Gastrocnemius medialis (tissue), 4 donors: ENCODE measurements around the gene GSTT2. TPM values are rescaled to one million over a fixed set of nuclear protein-coding genes. Genes with fewer than 3 reads are reported as not detected.

Experiments used
- ATAC-seq, 2 donors: fragments of 150-250 bp; one replicate each; pipeline ENCODE4 v1.9.1; 2016
- DNase-seq, 2 donors: peaks; one replicate each; pipeline ENCODE4 v3.0.0-alpha.2; 2019
- H3K27ac ChIP-seq, 4 donors: fragments of 200-600 bp; sonication (generic); 1 replicate in 1 of 4; 2 replicates in 3 of 4; pipeline ENCODE4 v1.5.1; 2016 to 2018; ENCODE audit warnings: mild to moderate bottlenecking in 2 of 4, moderate library complexity in 1 of 4
- H3K27me3 ChIP-seq, 3 donors: fragments of 200-600 bp; sonication (generic) in 2 of 3; 1 replicate in 1 of 3; 2 replicates in 2 of 3; pipeline versions ENCODE4 v1.5.1 to v1.6.0; 2016 to 2019; ENCODE audit warnings: mild to moderate bottlenecking in 1 of 3, moderate library complexity in 1 of 3
- H3K36me3 ChIP-seq, 2 donors: fragments of 200-600 bp; sonication (generic) in 1 of 2; one replicate each; pipeline ENCODE4 v1.5.1; 2017 to 2018
- H3K4me1 ChIP-seq, 2 donors: fragments of 200-600 bp; sonication (generic) in 1 of 2; one replicate each; pipeline ENCODE4 v1.5.1; 2016 to 2017; ENCODE audit warnings: mild to moderate bottlenecking in 2 of 2
- H3K4me3 ChIP-seq, 4 donors: fragments of 200-600 bp; sonication (generic) in 3 of 4; 1 replicate in 1 of 4; 2 replicates in 3 of 4; pipeline ENCODE4 v1.5.1; 2016 to 2019; ENCODE audit warnings: mild to moderate bottlenecking in 2 of 4
- H3K9me3 ChIP-seq, 3 donors: fragments of 200-600 bp; sonication (generic) in 2 of 3; 1 replicate in 1 of 3; 2 replicates in 2 of 3; pipeline ENCODE4 v1.5.1; 2016 to 2019
- POLR2A ChIP-seq, 2 donors: fragments of 450-650 bp; IDR thresholded peaks; one replicate each; pipeline ENCODE4 v1.6.1; 2017; ENCODE audit warnings: antibody characterized with exemption in 2 of 2, mild to moderate bottlenecking in 2 of 2, moderate library complexity in 2 of 2
- in situ Hi-C, 4 donors: fragments of 200-750 bp; cut with MboI; loops; one replicate each; pipeline versions ENCODE4 v1.15.0 to v1.8.0; 2017; ENCODE audit warnings: low sequenced_read_pairs in 4 of 4
- intact Hi-C: fragments of 100-400 bp; cut with DNase I; formaldehyde crosslinking; loops from one replicate; pipeline ENCODE4 v1.15.1; 2023; ENCODE audit warnings: low total_unique reads
- total RNA-seq, 4 donors: library from RNA; depleted of rRNA; stranded (reverse); fragments of >200 nt; gene quantifications; one replicate each; pipeline versions ENCODE4 v1.1.0 to v1.2.3, GENCODE V29; 2016
- TF ChIP-seq, protein P1 (sequence below), 5 experiments: fragments of 450-650 bp in 3 of 5; fragments of 200-600 bp in 2 of 5; sonication (generic) in 2 of 5; IDR thresholded peaks in 4 of 5; conservative IDR thresholded peaks in 1 of 5; 1 replicate in 4 of 5; 2 replicates in 1 of 5; pipeline ENCODE4 v1.5.1; 2016 to 2019; ENCODE audit warnings: antibody characterized with exemption in 5 of 5, mild to moderate bottlenecking in 3 of 5, moderate library complexity in 3 of 5

The GSTT2 gene
- total RNA-seq, 4 donors from 2014 or later, result 1.6 TPM; not detected in 3

DNA sequence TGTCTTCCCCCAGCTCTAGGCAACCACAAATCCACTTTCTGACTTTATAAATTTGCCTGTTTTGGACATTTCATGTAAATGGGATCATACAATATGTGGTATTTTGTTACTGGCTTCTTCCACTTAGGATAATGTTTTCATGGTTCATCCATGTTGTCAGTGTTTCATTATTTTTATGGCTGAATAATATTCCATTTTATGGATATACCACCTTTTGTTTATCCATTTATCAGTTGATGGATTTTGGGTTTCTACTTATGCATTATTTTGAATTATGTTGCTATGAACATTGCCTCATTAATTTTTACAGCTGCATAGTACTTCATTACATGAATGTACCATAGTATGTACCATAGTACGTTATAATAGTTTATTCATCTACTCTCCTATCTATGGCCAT lies 36.2 kb downstream of the GSTT2 start:
- H3K27me3 ChIP-seq, result no peaks in the 10 kb centered on the region
- no peak overlapping the region for H3K27ac ChIP-seq
- TF ChIP-seq, protein P1, sequence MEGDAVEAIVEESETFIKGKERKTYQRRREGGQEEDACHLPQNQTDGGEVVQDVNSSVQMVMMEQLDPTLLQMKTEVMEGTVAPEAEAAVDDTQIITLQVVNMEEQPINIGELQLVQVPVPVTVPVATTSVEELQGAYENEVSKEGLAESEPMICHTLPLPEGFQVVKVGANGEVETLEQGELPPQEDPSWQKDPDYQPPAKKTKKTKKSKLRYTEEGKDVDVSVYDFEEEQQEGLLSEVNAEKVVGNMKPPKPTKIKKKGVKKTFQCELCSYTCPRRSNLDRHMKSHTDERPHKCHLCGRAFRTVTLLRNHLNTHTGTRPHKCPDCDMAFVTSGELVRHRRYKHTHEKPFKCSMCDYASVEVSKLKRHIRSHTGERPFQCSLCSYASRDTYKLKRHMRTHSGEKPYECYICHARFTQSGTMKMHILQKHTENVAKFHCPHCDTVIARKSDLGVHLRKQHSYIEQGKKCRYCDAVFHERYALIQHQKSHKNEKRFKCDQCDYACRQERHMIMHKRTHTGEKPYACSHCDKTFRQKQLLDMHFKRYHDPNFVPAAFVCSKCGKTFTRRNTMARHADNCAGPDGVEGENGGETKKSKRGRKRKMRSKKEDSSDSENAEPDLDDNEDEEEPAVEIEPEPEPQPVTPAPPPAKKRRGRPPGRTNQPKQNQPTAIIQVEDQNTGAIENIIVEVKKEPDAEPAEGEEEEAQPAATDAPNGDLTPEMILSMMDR (IDR thresholded peaks at IDR 0.05 in 4 of 5, conservative IDR thresholded peaks at IDR 0.05 in 1 of 5), result no peak
- TF ChIP-seq POLR2A (IDR thresholded peaks at IDR 0.05), result no peak
- peaks cover 13 to 15% of the 10 kb centered on the region in 2 donors for H3K4me1 ChIP-seq
- in situ Hi-C loops, result no loop called here
- H3K36me3 ChIP-seq, result peaks cover 0 to 4% of the 10 kb centered on the region in 2 donors
- no peak overlapping the region for H3K4me3 ChIP-seq
- intact Hi-C loops, result no loop called here
- ATAC-seq (no peak), DNase-seq (no peak)
- no peaks in the 10 kb centered on the region for H3K9me3 ChIP-seq

DNA sequence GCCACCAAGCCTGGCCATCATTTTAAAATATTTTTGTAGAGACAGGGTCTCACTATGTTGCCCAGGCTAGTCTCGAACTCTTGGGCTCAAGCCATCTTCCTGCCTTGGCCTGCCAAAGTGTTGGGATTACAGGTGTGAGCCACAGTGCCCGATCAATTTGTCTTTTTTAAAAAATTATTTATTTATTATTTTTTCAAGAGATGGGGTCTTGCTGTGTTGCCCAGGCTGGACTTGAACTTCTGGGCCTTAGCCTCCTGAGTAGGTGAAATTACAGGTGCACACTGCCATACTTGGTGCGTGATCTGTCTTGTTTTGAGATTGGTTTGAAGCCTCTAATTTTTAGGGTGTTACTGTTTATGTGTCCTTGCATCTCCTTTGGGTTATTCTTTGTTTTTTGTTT lies 41.4 kb downstream of the GSTT2 start:
- in situ Hi-C loops, result no loop called here
- H3K9me3 ChIP-seq, result no peaks in the 10 kb centered on the region
- H3K4me3 ChIP-seq, result no peak overlapping the region
- ATAC-seq (no peak), DNase-seq (no peak)
- intact Hi-C loops, result no loop called here
- H3K27ac ChIP-seq, result no peak overlapping the region
- H3K4me1 ChIP-seq, result no peaks in the 10 kb centered on the region
- no peak for TF ChIP-seq POLR2A (IDR thresholded peaks at IDR 0.05)
- TF ChIP-seq, protein P1 (IDR thresholded peaks at IDR 0.05 in 4 of 5, conservative IDR thresholded peaks at IDR 0.05 in 1 of 5), result no peak
- H3K36me3 ChIP-seq, result peaks cover 0 to 4% of the 10 kb centered on the region in 2 donors
- no peaks in the 10 kb centered on the region for H3K27me3 ChIP-seq

- Histone ChIP-seq H3K36me3 (no peaks in the 10 kb centered on the region), H3K27ac (no peak overlapping the region), H3K4me1 (peaks cover 11 to 13% of the 10 kb centered on the region in 2 donors), H3K27me3 (no peaks in the 10 kb centered on the region), H3K9me3 (no peaks in the 10 kb centered on the region), H3K4me3 (no peak overlapping the region)
- TF ChIP-seq, protein P1 (IDR thresholded peaks at IDR 0.05 in 4 of 5, conservative IDR thresholded peaks at IDR 0.05 in 1 of 5), result no peak
- no peak for TF ChIP-seq POLR2A (IDR thresholded peaks at IDR 0.05)
- intact Hi-C loops, result no loop called here
- DNase-seq (no peak), ATAC-seq (no peak)
- in situ Hi-C loops, result no loop called here
These were observed 43.4 kb downstream of the GSTT2 start for GRCh38 chr22:24023204-24023789.

- Histone ChIP-seq H3K4me1 (peaks cover 11 to 13% of the 10 kb centered on the region in 2 donors), H3K27me3 (no peaks in the 10 kb centered on the region), H3K9me3 (no peaks in the 10 kb centered on the region), H3K27ac (no peak overlapping the region), H3K4me3 (no peak overlapping the region), H3K36me3 (no peaks in the 10 kb centered on the region)
- DNase-seq (no peak), ATAC-seq (no peak)
- intact Hi-C loops (no loop called here), in situ Hi-C loops (no loop called here)
- TF ChIP-seq POLR2A (IDR thresholded peaks at IDR 0.05), result no peak
- TF ChIP-seq, protein P1 (IDR thresholded peaks at IDR 0.05 in 4 of 5, conservative IDR thresholded peaks at IDR 0.05 in 1 of 5), result no peak
These were observed 44.4 kb downstream of the GSTT2 start for GRCh38 chr22:24024354-24024753.

- in situ Hi-C loops (no loop called here), intact Hi-C loops (no loop called here)
- DNase-seq, result no peak
- no peaks in the 10 kb centered on the region for H3K27me3 ChIP-seq
- H3K27ac ChIP-seq, result no peak overlapping the region
- H3K4me3 ChIP-seq, result no peak overlapping the region
- H3K36me3 ChIP-seq, result no peaks in the 10 kb centered on the region
- ATAC-seq, result no peak
- TF ChIP-seq, protein P1 (IDR thresholded peaks at IDR 0.05 in 4 of 5, conservative IDR thresholded peaks at IDR 0.05 in 1 of 5), result no peak
- TF ChIP-seq POLR2A (IDR thresholded peaks at IDR 0.05), result no peak
- H3K4me1 ChIP-seq, result peaks cover 13 to 15% of the 10 kb centered on the region in 2 donors
- H3K9me3 ChIP-seq, result no peaks in the 10 kb centered on the region
These were observed 45.5 kb downstream of the GSTT2 start for GRCh38 chr22:24025475-24025874.
